Inferior parietal cortex (tissue), 1 donor: Measurements from ENCODE around the gene BTBD16.
A peak's percentile ranks its signal among the peaks of the same experiment; 100 is the strongest.

Source experiments
- DNase-seq: peaks from one replicate; pipeline ENCODE4 v3.0.0-alpha.2; 2016; ENCODE audit errors: extremely low spot score

BTBD16 gene

DNA sequence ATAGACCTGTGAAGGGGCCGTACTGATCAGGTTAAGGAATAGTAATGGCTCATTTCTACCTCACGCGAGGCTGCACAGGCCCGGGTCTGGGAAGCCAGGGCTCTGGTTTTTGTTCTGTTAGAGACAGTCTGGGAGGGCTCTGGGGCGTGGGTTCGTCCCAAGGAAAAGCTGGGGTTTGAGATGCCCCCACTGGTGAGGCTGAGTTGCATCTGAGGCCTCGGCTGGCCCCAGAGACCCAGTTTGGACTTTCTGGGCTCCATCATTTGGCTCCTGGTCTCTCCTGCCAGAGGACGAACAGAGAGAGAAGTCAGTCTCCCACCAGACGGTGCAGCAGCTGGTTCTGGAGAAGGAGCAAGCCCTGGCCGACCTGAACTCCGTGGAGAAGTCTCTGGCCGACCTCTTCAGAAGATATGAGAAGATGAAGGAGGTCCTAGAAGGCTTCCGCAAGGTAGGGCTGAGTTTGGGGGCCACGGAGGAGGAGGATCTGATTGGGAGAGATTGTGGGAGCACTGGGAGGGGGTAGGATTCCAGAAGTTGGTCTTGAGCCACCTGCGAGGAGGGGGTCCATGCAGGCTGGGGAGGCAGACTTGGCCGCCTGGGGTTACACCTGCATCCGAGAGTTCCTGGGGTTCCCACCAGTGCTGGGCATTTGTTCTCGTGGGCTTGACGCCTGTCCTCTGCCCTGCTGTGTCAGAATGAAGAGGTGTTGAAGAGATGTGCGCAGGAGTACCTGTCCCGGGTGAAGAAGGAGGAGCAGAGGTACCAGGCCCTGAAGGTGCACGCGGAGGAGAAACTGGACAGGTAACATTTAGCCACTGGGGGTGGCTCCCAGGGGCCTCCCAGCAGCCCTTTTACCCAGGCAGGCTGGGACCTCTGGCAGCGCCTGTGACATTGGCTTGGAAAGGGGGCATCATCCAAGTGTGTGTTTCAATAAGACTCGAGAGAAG is 22.5 kb upstream of the BTBD16 start:
- DNase-seq, result no peak

DNA sequence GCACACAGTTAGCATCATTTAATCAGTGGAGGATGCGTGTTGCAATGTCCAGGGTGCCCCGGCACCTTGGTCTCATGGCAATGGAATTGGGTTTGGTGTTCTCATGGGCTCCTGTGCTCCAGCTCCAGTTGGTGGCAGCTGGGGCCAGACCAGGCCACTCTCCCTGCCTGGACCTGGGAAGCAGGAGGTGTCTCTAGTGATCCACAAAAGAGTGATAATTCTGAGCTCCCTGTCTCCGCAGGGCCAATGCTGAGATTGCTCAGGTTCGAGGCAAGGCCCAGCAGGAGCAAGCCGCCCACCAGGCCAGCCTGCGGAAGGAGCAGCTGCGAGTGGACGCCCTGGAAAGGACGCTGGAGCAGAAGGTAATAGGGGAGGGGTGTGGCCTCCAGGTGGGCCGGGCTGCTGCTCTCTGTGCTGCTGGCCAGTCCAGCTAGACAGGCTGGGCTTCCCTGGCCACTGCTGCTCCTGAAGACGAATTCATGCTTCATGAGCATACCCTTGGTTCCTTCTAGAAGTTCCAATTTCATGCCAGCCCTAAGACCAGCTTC is 21.7 kb upstream of the BTBD16 start:
- DNase-seq, result no peak

DNA sequence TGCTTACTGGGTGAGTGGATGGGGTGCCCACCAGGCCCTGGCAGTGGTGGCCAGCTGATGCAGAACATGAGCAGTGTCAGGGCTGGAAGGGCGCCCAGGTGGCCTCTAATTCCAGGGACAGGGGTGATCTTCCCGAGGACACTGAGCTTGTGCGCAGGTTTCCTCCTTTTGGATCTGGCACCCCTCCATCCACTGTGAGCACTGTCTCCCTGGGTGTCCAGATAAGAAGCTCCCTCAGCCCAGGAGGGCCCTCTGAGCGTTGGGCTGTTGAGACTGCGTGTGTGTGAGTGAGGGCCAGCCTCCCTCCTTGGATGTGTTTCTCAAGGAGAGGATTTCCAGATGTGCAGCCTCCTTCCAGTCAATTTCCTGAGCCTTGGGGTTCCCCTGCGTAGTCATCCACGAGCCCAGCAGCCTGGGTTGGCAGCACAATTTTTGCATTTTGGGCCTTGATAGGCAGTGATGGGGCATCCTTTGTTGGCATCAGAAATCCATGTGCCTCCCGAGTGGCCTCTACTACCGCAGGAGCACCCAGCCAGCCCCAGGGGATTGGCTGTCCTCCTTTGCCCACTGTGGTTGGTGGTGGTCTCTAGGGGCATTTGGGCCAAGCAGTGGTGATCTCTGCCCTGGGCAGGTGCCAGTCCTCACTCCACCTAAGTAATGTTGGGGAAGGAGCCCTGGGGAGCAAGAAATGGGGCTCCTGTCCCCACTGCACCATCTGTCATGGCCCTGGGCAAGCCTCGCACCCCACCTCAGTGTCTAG is 20.9 kb upstream of the BTBD16 start:
- no peak for DNase-seq

DNA sequence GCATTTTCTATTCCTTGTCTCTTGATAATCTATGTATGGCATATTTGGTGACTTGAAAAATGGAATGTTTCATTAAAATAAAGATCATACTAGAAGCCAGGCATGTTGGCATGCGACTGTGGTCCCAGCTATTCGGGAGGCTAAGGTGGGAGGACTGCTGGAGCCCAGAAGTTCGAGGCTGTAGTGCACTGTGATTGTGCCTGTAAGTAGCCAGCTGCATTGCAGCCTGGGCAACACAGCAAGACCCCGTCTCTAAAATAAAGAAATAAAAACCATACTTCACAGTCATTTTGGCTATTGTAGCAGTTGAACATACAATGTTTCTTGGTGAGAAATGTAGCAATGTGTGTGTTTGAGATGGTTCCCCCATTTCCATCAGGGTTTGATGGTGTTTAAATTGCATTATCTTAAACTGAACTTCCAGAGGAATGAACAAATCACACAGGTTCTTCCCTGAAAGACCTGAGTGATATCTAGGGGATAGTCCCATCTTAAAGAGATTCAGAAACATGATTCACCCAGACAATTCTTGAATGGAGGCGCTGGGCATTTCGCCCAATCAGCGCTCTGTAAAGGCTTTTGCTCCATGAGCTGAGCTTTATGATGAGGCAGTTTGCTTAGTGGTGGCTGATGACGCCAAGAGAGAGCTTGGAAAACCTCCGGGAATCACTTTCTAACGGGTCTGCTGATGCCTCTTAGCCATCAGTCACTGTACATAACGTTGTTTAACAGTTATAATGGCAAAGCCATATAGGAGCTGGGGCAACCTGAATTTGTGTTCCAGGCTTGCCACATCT is 19.4 kb upstream of the BTBD16 start:
- DNase-seq, result no peak

DNA sequence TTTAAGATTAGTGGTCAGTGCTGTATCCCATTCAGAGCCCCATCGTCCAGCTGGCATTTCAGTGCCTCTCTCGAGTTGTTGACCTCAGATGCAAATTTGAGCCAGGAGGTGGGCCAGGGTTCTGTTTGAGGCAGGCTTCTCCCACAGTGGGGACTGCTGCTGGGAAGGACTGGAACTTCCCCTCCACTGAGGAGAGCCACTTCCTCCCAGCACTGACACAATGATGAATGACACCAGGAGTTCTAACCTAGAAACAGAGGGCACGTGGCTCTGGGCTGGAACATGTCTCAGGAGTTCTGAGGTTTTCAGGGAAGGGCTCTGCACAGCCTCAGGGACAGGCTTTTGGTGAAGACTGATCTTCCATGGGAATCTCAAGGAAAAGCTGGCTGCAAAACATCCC is 18.3 kb upstream of the BTBD16 start:
- no peak for DNase-seq

DNA sequence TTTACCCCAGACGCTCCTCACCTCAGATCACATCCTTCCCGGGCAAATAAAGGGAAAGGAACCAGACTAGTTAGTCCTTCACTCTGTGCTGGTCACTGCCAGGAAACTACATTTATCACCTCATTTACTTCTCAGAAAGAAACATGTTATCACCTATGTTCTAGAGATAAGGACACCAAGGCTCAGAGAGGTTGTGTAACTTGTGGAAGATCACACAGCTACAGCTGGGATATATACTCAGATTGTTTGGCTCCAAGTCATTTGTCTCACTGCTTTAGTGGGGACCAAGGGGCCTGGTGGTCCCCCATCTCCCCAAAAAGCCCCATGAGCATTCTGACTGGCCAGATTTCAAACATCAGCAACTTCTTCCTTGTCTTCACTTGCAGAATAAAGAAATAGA is 17.5 kb upstream of the BTBD16 start:
- no peak for DNase-seq

- DNase-seq, result no peak
These were observed 16.3 kb upstream of the BTBD16 start for GRCh38 chr10:122254831-122255230.

DNA sequence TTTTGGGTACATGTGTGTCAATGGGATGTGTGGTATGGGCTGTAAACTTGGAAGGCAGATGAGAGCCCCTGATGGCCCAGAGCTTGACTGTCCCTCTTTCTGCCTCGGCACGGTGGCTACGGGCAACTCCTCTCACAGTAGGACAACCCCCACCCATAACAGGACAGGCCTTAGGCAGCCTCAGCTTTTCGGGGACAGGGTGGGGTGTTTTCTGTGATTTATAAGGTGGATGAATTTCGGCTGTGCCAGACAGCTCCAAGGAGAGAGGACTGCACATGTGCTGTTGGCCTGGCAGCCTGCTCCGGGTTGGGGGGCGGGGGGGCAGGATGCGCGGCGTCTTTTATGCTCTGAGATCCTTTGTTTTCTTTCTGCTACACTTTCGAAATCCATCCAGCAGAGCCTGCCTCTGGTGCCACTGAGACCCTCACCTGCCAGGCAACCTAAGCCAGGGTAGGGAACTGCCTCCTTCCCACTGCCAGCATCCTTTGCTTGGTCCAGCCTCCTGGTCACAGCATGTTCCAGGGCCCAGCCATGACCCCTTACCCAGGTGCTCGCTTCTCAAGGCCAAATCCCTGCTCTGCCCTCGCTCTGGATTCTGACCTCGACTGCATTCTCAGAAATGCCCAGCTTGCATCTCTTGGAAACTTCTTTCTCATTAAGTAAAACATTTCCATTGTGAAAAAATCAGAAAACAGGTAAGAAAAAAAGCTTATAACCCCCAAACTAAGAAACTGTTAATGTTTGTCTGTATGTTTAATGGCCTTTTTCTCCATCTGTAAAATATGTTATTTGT is 15.4 kb upstream of the BTBD16 start:
- no peak for DNase-seq

DNA sequence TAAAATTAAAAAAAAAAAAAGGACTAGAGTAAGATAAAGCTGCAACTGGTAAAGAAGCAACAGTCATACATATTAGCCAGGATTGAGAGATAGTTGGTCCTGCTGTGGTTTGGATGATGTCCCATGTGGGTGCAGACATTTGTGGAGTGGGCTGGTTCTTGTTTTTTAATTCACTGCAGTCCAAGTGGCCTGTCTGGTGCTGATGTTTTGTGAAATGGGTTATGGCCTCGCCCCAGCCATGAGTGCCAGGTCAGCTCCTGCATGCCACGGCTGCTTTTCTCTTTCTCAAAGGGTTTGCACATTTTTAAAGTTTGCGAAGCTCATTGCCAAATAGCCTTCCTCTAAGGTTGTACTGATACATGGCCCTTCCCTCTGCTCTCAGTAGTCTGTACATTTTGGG is 14.1 kb upstream of the BTBD16 start:
- no peak for DNase-seq

DNA sequence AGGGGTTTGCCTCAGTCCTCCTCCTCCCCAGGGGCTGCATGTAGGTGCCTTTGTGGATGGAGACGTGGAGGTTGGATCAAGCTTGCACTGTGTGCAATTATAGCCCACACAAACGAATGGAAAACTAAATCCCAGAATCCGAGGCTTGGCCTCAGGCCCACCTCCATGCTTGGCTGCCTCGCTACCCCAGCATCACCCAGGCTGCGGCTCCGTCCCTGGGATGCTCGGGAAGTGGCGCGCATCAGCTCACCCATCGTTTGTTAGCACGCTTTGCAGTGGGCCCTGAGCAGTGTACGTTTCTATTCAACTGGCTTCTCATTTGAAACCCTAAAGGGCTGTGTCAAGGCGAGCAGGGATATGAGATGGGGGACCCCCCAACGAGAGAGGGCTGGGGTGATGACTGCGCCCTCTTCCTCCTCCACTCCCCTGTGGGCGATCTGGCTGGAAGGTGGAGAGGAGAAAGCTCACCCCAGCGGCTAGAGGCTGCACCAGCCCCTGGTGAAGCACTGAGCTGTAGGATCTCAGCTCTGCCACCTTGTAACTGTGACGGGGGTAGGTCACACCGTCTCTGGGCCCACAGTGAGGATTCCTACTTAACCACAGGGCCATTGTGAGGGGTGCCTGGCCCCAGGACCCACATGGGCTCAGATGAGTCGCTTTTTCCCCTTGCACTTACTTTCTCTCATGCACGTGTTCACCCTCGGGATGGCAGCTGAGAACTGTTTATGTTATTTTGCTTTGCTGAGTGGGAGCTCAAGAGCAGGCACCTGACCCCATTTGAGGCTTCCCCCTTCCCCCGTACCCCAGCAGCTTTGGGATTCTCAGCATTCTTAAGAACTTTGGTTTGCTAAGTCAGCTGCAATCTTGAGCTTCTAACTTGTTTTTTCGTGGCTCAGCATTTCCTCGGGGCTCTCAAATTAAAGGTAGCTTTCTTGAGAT is 12.7 kb upstream of the BTBD16 start:
- DNase-seq, result no peak

GRCh38 chr10:122259075-122259466 is 12.0 kb upstream of the BTBD16 start:
- no peak for DNase-seq

DNA sequence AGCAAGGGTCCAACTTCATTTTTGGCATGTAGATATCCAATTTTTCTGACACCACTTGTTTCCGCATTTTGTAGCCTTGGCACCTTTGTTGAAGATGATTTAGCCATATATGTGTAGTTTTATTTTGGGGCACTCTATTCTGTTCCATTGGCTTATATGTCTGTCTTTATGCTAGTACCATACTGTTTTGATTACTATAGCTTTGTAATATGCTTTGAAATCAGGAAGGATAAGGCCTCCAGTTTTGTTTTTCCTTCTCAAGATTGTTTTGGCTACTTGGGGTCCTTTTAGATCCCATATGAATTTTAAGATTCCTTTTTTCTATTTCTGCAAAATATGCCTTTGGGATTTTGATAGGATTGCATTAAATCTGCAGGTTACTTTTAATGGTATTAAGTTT is 9.5 kb upstream of the BTBD16 start:
- no peak for DNase-seq

- DNase-seq, result no peak
These were observed 7.1 kb upstream of the BTBD16 start for GRCh38 chr10:122263971-122264370.

- DNase-seq, result no peak
These were observed 6.7 kb upstream of the BTBD16 start for GRCh38 chr10:122264436-122264835.

- DNase-seq, result no peak
These were observed 6.2 kb upstream of the BTBD16 start for GRCh38 chr10:122264931-122265330.

DNA sequence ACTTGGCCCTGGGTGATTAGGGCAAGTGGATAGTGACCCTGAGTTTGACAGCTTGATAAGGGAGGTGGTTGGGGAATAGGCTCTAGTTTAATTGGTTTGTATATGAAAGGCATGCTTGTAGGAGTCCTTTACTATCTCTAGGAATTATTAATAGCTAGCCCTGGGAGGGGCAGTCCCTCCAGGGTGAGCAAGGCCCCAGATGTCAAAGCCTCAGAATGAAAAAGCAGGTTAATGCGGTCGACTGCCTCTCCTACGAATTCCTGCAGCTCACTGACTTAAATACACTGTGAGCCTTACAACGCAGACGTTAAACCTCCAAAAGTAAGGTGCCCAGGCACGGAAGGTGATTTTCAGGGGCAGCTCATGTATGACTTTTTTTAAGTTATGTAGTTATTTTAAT is 5.2 kb upstream of the BTBD16 start:
- no peak for DNase-seq

DNA sequence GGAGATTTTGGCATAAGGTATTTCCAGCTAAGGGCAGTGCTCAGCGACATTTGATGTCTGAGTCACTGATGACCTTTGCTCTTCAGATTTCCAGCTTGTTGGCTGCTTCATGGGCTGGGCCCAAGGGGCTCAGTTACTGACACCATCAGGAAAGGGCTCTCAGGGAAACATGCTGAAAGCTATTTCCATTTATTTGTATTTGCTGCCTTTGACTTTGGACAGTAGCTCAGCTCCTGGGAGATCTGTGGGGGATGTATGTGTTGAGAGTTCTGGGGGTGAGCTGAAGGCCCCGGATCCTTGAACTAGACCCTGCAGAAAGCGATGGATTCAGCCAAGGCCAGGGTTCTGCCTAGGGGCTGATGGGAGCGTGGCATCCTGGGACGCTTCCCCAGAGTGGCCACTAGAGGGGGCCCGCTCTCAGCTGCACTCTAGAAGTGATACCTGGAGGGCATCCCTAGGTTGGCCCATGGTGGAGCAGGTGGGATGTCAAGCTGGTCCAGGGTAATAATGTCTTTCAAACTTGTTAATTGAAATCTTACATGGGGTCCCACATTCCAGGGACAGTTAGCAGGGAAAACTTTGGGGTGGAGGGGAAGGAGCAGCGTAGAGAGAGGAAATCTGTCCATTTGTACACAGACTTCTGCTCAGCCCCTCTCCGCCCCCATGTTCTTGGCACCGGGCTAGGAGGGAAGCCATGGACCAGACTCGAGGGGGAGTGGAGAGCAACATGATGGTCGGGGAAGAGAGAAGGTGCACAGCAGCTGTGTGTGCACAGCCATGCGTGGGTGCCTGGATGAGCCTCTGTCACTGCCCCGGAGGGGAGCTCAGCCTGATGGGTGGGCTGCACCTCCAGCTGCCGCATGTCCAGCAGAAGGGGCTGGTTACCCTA is 3.0 kb upstream of the BTBD16 start:
- DNase-seq, result peak; percentile 55

DNA sequence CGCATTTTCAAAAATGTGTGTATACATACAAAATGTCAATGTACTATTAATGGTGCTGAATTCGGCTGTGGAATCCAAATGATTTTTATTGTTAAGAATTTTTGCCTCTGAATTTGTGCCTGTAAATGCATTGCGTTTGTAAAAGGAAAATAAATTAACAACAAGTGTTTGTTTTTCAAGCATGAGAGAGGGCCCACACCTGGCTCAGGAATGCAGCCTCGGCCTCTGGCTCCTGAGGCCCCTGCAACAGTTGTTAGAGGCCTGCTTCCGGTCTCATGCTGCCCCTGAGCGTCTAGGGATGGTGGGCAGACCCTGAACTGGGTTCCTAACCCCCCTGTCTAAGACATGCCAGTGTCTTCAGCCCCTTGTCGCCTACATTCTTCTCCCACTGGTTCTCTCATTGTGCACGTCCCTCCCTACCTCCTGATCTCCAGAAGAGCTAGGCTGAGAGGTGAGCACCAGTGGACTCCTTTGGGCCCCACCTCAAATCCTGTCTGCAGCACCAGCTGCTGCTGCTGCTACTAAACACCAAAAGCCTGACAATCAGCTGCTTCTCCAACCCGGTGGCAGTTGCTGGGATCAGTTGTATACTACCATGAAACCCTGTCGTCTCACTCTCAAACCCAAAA is 1.9 kb upstream of the BTBD16 start:
- DNase-seq, result no peak
